ENCODE measurements around the gene BTBD8.

- no peak for TF ChIP-seq POLR2A (IDR thresholded peaks at IDR 0.05; ENCODE audit: low read depth, low read length)
- TF ChIP-seq TAF1 (IDR thresholded peaks at IDR 0.05; ENCODE audit: borderline replicate concordance, low read depth, low read length), result no peak
- no peak for TF ChIP-seq POLR2AphosphoS5 (IDR thresholded peaks at IDR 0.05; ENCODE audit: low read depth, low read length)
Observed at GRCh38 chr1:92076363-92076762, 3.8 kb upstream of the BTBD8 start.
